ENCODE data around the gene PLCG2. TPM values are rescaled to one million over a fixed set of nuclear protein-coding genes. Genes with fewer than 3 reads are reported as not detected.

PLCG2 gene
- polyA plus RNA-seq, 3 donors = 19.5 to 47.4 (median 35.5) TPM

DNA sequence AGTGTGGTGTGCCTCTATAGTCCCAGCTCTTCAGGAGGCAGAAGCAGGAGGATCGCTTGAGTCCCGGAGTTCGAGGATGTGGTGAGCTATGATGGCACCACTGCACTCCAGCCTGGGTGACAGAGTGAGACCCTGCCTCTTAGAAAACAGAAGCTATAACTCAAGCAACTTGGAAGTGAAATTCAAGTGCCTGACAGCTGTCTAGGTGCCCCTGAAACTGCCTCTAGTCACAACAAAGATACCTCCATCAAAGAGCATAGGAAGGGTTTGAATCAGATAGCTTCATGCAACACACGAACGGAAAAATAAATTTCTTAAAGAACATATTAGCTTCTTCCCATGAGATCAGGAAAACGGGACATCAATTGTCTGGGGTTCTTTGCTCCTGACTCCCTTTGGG, 860 bp upstream of the PLCG2 start:
- H3K27me3 ChIP-seq (ENCODE audit: control insufficient read depth in 2 of 2, insufficient read depth in 2 of 2, low read length in 2 of 2) = no peaks in the 10 kb centered on the region
- H3K9ac ChIP-seq (ENCODE audit: insufficient read depth, low read length, poor library complexity, severe bottlenecking) = no peak overlapping the region
- peaks cover 35 to 45% of the 10 kb centered on the region in 2 donors for H3K4me1 ChIP-seq (ENCODE audit: control insufficient read depth in 1 of 2, insufficient read depth in 2 of 2, low read length in 2 of 2)
- peak overlapping the region in 2 of 7 donors; percentile 28 to 63 for H3K27ac Mint-ChIP-seq
- H2AFZ ChIP-seq (ENCODE audit: insufficient read depth, low read depth, low read length, poor library complexity, severe bottlenecking) = peak overlapping the region; percentile 93
- peaks cover 41% of the 10 kb centered on the region for H3K79me2 ChIP-seq (ENCODE audit: insufficient read depth, low read length)
- H3K4me3 Mint-ChIP-seq = peak overlapping the region; percentile 81 to 86
- H3K36me3 Mint-ChIP-seq = peaks cover 10 to 12% of the 10 kb centered on the region in 2 donors
- TF ChIP-seq, protein P1, sequence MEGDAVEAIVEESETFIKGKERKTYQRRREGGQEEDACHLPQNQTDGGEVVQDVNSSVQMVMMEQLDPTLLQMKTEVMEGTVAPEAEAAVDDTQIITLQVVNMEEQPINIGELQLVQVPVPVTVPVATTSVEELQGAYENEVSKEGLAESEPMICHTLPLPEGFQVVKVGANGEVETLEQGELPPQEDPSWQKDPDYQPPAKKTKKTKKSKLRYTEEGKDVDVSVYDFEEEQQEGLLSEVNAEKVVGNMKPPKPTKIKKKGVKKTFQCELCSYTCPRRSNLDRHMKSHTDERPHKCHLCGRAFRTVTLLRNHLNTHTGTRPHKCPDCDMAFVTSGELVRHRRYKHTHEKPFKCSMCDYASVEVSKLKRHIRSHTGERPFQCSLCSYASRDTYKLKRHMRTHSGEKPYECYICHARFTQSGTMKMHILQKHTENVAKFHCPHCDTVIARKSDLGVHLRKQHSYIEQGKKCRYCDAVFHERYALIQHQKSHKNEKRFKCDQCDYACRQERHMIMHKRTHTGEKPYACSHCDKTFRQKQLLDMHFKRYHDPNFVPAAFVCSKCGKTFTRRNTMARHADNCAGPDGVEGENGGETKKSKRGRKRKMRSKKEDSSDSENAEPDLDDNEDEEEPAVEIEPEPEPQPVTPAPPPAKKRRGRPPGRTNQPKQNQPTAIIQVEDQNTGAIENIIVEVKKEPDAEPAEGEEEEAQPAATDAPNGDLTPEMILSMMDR (IDR thresholded peaks at IDR 0.05) = no peak
- H3K9me3 ChIP-seq (replicated peaks in 1 of 2; ENCODE audit: control insufficient read depth in 1 of 2, insufficient read depth in 1 of 2, low read length in 2 of 2) = no peaks in the 10 kb centered on the region
- peaks cover 38% of the 10 kb centered on the region for H4K20me1 ChIP-seq (ENCODE audit: insufficient read depth, low read length)
- no peak overlapping the region for H3K27ac ChIP-seq (ENCODE audit: low read depth in 1 of 2, low read length in 2 of 2)
- no peak for DNase-seq
- H3K9me3 Mint-ChIP-seq = no peaks in the 10 kb centered on the region
- H3K4me3 ChIP-seq (replicated peaks in 1 of 3; ENCODE audit: low read depth in 2 of 3, low read length in 3 of 3) = peak overlapping the region in 1 of 3 experiments; percentile 82
- peaks cover 2 to 5% (median 2%) of the 10 kb centered on the region in 3 donors for H3K27me3 Mint-ChIP-seq (ENCODE audit: low read depth in 3 of 3)
- H3K36me3 ChIP-seq (replicated peaks in 1 of 2; ENCODE audit: control insufficient read depth in 1 of 2, insufficient read depth in 2 of 2, low read length in 2 of 2) = no peaks in the 10 kb centered on the region
- peak overlapping the region; percentile 98 for H3K4me2 ChIP-seq (replicated peaks; ENCODE audit: extremely low read depth, low read length, poor library complexity, severe bottlenecking)
- intact Hi-C loops (cut with micrococcal nuclease) = loop anchor here in 1 of 2 donors (10.0 kb wide), 1 partner anchor 97 kb away; no protein-coding TSS in a partner anchor
- H3K4me1 Mint-ChIP-seq = peaks cover 47% of the 10 kb centered on the region
- 90% methylated on average over 4 of the region's 6 CpGs for WGBS (ENCODE audit: insufficient coverage)

DNA sequence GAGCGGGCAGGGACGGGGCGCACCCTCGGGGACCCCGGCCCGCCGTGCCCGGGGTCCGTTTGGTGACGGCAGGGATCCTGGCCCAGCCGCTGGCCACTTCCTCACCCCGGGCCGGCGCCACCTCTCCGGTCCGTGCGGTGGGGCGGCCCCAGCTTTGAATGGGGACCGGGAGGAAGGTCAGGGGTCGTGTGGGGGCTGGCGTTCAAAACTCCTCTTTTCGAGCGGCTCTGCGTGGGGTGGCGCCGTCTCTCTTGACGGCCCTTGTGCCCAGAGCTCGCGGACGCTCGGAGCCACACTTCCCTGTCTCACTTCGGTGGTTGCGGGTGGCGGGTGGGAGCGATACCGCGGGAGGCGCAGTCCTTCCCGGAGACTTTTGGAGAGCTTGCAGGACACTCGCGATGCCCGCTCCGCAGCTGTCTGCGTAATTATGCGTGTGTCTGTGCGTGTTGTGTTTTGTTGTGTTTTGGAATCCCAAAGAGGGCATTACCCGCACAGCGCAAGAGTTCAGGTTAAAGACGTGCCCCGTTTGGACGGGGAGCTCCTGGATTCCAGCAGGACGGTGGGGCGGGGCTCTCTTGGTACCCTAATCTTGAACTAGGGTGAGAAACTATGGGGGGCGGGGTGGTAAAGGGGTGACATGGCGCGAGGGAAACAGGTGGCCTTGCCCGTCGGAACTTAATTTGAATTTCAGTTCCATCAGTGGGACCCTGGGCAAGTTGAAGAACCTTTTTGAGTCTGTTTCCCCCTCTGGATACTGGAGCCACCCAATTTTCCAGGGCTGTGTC, 637 bp downstream of the PLCG2 start:
- H3K4me2 ChIP-seq (replicated peaks; ENCODE audit: extremely low read depth, low read length, poor library complexity, severe bottlenecking) = peak overlapping the region; percentile 98
- H3K79me2 ChIP-seq (ENCODE audit: insufficient read depth, low read length) = peaks cover 56% of the 10 kb centered on the region
- peaks cover 55% of the 10 kb centered on the region for H3K4me1 Mint-ChIP-seq
- H3K36me3 Mint-ChIP-seq = peaks cover 15 to 16% of the 10 kb centered on the region in 2 donors
- DNase-seq = peak; percentile 29 to 48 (median 46)
- H3K27me3 ChIP-seq (ENCODE audit: control insufficient read depth in 2 of 2, insufficient read depth in 2 of 2, low read length in 2 of 2) = no peaks in the 10 kb centered on the region
- intact Hi-C loops (cut with micrococcal nuclease) = loop anchor here (5.0 to 10.0 kb wide), 2 partner anchors 43 to 95 kb away; no protein-coding TSS in a partner anchor
- H3K27ac ChIP-seq (ENCODE audit: low read depth in 1 of 2, low read length in 2 of 2) = peak overlapping the region; percentile 52 to 93
- H3K9ac ChIP-seq (ENCODE audit: insufficient read depth, low read length, poor library complexity, severe bottlenecking) = peak overlapping the region; percentile 97
- H3K4me3 Mint-ChIP-seq = peak overlapping the region; percentile 96 to 97
- H2AFZ ChIP-seq (ENCODE audit: insufficient read depth, low read depth, low read length, poor library complexity, severe bottlenecking) = peak overlapping the region; percentile 61
- H3K9me3 Mint-ChIP-seq = no peaks in the 10 kb centered on the region
- peak overlapping the region; percentile 89 to 96 (median 92) for H3K27ac Mint-ChIP-seq
- H4K20me1 ChIP-seq (ENCODE audit: insufficient read depth, low read length) = peaks cover 53% of the 10 kb centered on the region
- H3K4me1 ChIP-seq (ENCODE audit: control insufficient read depth in 1 of 2, insufficient read depth in 2 of 2, low read length in 2 of 2) = peaks cover 35 to 41% of the 10 kb centered on the region in 2 donors
- H3K9me3 ChIP-seq (replicated peaks in 1 of 2; ENCODE audit: control insufficient read depth in 1 of 2, insufficient read depth in 1 of 2, low read length in 2 of 2) = no peaks in the 10 kb centered on the region
- peak overlapping the region; percentile 72 to 89 (median 82) for H3K4me3 ChIP-seq (replicated peaks in 1 of 3; ENCODE audit: low read depth in 2 of 3, low read length in 3 of 3)
- peaks cover 2 to 5% (median 2%) of the 10 kb centered on the region in 3 donors for H3K27me3 Mint-ChIP-seq (ENCODE audit: low read depth in 3 of 3)
- TF ChIP-seq, protein P1 (IDR thresholded peaks at IDR 0.05) = no peak
- under 1% methylated on average over 58 of the region's 58 CpGs for WGBS (ENCODE audit: insufficient coverage)
- H3K36me3 ChIP-seq (replicated peaks in 1 of 2; ENCODE audit: control insufficient read depth in 1 of 2, insufficient read depth in 2 of 2, low read length in 2 of 2) = peaks cover 0 to under 1% of the 10 kb centered on the region in 2 donors

All from CD14-positive monocyte (primary cell).